Bone marrow (tissue), 2 donors: ENCODE measurements around the gene JAM3.
"Not testable (repeated sequence)": the region's sequence is repeated elsewhere in the genome, so short reads cannot be mapped to it uniquely, and the experiment has no call there.

Experiments used
- DNase-seq, 2 donors: peaks; one replicate each; lab custom pipeline; 2025; lab: John Stamatoyannopoulos, UW

Gene JAM3

DNA sequence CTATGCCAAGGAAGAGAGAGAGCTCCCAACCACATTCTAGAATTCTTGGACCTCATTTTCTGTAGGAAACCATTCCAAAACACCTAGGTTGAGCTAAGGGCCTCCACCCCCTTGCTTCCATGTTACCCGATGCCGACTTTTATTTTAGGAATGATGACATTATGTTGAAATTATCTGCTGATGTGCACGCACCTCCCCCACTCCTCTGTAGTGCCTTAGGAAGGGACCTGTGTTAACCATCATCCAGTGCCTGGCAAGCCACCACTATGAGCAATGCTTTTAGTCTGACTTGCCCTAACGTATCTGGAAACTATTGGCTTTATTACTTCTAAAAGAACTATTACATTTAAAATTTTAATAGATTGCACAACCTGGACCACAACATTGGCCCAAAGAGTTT is 112.8 kb downstream of the JAM3 start:
- DNase-seq, result no peak

DNA sequence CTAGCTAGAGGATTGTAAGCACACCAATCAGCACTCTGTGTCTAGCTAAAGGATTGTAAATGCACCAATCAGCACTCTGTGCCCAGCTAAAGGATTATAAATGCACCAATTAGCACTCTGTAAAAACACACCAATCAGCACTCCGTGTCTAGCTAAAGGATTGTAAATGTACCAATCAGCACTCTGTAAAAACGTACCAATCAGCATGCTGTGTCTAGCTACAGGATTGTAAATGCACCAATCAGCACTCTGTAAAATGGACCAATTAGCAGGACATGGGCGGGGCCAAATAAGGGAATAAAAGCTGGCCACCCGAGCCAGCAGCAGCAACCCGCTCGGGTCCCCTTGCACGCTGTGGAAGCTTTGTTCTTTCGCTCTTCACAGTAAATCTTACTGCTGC is 119.2 kb downstream of the JAM3 start:
- not testable (repeated sequence) for DNase-seq

DNA sequence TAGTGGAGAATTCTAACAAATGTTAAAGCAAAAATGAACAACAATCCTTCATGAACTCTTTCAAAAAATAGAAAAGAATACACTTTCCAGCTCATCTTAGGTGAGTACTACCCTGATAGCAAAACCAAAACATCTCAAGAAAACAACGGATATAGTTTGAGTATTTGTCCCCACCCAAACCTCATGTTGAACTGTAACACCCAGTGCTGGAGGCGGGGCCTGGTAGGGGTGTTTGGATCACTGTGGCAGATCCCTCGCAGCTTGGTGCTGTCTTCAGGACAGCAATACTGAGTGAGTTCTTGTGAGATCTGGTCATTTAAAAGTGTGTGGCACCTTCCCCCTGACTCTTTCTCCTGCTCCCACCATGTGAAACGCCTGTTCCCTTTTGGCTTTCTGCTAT is 127.9 kb downstream of the JAM3 start:
- DNase-seq, result no peak

DNA sequence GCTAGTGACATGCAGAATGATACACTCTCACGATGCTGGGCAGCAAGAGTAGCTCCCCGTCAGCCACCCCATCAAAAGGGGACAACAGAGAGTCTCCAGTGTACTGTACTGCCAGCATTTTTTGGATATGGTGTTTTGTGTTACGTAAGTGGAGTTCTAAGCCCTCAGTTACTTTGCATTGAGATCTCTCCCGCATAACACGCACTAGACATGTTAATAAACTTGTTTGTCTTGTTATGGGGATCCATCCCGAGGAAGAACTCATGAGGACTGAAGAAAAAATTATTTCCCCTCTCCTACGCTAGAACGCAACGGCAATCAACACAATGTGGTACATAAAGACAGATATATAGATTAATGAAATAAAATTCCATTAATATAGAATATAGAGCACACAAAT is 130.7 kb downstream of the JAM3 start:
- DNase-seq, result no peak

DNA sequence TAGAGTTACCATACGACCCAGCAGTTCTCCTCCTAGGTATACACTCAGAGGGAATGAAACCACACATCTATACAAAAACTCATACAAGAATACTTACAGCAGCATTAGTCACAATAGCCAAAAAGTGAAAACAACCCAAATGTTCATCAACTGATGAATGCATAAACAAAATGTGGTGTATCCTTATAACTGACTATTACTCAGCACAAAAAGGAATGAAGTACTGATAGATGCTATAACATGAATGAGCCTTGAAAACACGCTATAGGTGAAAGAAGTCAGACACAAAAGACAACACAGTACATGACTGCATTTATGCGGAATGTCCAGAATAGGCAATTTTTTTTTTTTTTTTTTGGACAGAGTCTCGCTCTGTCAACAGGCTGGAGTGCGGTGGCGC is 131.8 kb downstream of the JAM3 start:
- no peak for DNase-seq
